Measurements from ENCODE around the gene ANKMY1. TPM values are rescaled to one million over a fixed set of nuclear protein-coding genes. Genes with fewer than 3 reads are reported as not detected.

ANKMY1 gene
- total RNA-seq, 1 donor from 2014 or later = 20.6 TPM

- TF ChIP-seq POLR2A (IDR thresholded peaks at IDR 0.05) = no peak
- no peak for TF ChIP-seq POLR2AphosphoS5 (IDR thresholded peaks at IDR 0.05; ENCODE audit: insufficient read depth in 1 of 2, low read depth in 1 of 2)
- TF ChIP-seq, protein P1, sequence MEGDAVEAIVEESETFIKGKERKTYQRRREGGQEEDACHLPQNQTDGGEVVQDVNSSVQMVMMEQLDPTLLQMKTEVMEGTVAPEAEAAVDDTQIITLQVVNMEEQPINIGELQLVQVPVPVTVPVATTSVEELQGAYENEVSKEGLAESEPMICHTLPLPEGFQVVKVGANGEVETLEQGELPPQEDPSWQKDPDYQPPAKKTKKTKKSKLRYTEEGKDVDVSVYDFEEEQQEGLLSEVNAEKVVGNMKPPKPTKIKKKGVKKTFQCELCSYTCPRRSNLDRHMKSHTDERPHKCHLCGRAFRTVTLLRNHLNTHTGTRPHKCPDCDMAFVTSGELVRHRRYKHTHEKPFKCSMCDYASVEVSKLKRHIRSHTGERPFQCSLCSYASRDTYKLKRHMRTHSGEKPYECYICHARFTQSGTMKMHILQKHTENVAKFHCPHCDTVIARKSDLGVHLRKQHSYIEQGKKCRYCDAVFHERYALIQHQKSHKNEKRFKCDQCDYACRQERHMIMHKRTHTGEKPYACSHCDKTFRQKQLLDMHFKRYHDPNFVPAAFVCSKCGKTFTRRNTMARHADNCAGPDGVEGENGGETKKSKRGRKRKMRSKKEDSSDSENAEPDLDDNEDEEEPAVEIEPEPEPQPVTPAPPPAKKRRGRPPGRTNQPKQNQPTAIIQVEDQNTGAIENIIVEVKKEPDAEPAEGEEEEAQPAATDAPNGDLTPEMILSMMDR (IDR thresholded peaks at IDR 0.05) = no peak
- Histone ChIP-seq H3K4me3 (no peak overlapping the region), H3K9me3 (no peaks in the 10 kb centered on the region), H3K4me1 (peaks cover 45% of the 10 kb centered on the region), H3K27ac (no peak overlapping the region), H3K27me3 (no peaks in the 10 kb centered on the region), H3K36me3 (no peaks in the 10 kb centered on the region)
- intact Hi-C loops (cut with DNase I) = no loop called here
- no peak for DNase-seq (ENCODE audit: extremely low spot score in 2 of 2)
Observed at GRCh38 chr2:240458044-240458899, 99.5 kb downstream of the ANKMY1 start.

GRCh38 chr2:240457223-240458043 lies 100.4 kb downstream of the ANKMY1 start:
- no peaks in the 10 kb centered on the region for H3K9me3 ChIP-seq
- H3K27ac ChIP-seq = peak overlapping the region; percentile 76
- no peak overlapping the region for H3K4me3 ChIP-seq
- intact Hi-C loops (cut with DNase I) = no loop called here
- DNase-seq (ENCODE audit: extremely low spot score in 2 of 2) = no peak
- TF ChIP-seq POLR2A (IDR thresholded peaks at IDR 0.05) (no peak), POLR2AphosphoS5 (IDR thresholded peaks at IDR 0.05; ENCODE audit: insufficient read depth in 1 of 2, low read depth in 1 of 2) (no peak)
- TF ChIP-seq, protein P1 (IDR thresholded peaks at IDR 0.05) = no peak
- no peaks in the 10 kb centered on the region for H3K36me3 ChIP-seq
- H3K4me1 ChIP-seq = peaks cover 45% of the 10 kb centered on the region
- no peaks in the 10 kb centered on the region for H3K27me3 ChIP-seq

DNA sequence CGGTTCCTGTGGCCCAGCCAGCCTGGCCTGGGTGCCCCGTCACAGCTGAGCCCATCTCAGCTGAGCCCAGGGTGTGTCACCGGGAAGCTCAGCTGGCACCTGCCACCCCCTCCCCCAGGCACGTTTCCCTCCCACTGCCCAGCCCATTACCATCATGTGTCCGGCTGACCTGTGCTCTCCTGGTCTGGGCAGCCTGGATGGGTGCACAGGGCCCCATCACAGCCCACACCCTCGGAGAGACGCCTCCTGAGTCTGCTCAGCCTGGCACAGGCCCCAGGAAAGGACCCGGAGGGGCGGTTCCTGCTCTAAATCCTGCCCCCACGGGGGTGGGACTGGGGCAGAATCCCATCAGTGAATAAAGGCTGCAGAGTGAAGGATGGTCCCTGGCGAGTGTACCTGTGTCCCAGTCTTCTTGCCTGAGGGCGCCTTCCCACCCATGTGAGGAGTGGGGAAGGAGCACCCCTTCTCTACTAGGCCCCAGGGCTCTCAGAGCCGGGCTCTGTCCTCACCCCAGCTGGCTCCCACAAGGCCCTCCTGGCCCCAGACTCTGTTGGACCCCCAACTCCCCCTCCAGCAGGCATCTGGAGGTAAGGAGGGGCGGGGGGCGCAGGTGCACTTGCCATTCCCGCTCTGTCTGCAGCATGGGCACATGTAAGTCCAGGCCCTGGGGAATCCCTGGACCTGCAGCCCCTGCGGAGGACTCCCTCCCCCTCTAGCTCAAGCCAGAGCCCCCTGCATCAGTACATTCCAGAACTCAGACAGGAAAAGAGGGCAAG lies 101.2 kb downstream of the ANKMY1 start:
- intact Hi-C loops (cut with DNase I) = no loop called here
- H3K9me3 ChIP-seq = no peaks in the 10 kb centered on the region
- no peak for TF ChIP-seq POLR2A (IDR thresholded peaks at IDR 0.05)
- TF ChIP-seq, protein P1 (IDR thresholded peaks at IDR 0.05) = no peak
- peak in 1 of 2 donors; percentile 14 for TF ChIP-seq POLR2AphosphoS5 (IDR thresholded peaks at IDR 0.05; ENCODE audit: insufficient read depth in 1 of 2, low read depth in 1 of 2)
- DNase-seq (ENCODE audit: extremely low spot score in 2 of 2) = no peak
- peak overlapping the region; percentile 76 for H3K27ac ChIP-seq
- peak overlapping the region in 1 of 2 donors; percentile 25 for H3K4me3 ChIP-seq
- no peaks in the 10 kb centered on the region for H3K36me3 ChIP-seq
- peaks cover 53% of the 10 kb centered on the region for H3K4me1 ChIP-seq
- H3K27me3 ChIP-seq = no peaks in the 10 kb centered on the region

DNA sequence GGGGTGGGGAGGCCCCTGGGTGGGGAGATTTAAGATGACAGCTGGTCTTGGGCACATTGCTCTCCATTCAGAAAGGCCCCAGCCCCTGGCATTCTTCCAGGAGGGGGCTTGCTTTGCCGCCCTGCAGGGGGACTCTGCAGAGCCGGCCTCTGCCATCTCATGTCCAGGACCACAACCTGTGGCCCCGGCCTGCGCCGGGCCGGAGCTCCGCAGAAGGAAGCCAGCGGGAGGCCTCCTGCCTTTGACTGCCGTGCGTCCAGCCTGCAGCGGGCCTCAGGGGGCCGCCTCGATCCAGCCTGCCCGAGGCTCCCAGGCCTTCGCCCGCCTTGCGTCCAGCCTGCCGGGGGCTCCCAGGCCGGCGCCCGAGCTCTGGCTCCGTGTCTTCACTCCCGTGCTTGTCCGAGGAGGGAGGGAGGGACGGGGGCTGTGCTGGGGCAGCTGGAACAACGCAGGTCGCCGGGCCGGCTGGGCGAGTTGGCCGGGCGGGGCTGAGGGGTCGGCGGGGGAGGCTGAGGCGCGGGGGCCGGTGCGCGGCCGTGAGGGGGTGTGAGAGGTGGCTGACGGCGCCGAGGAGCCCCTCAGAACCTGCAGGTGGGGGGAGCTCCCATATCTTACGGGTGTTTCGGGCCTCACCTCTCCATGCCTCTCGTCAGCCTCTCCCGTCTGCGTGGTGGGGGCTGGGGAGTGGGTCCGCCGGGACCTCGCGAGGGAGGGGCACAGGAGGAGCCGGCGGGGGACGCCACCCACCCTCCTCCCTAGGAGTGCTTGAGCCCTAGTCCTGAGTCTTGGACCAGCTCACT lies 101.9 kb downstream of the ANKMY1 start:
- H3K27me3 ChIP-seq = no peaks in the 10 kb centered on the region
- no peaks in the 10 kb centered on the region for H3K36me3 ChIP-seq
- H3K9me3 ChIP-seq = no peaks in the 10 kb centered on the region
- H3K4me1 ChIP-seq = peaks cover 61% of the 10 kb centered on the region
- TF ChIP-seq POLR2A (IDR thresholded peaks at IDR 0.05) (no peak), POLR2AphosphoS5 (IDR thresholded peaks at IDR 0.05; ENCODE audit: insufficient read depth in 1 of 2, low read depth in 1 of 2) (no peak)
- TF ChIP-seq, protein P1 (IDR thresholded peaks at IDR 0.05) = no peak
- H3K4me3 ChIP-seq = peak overlapping the region; percentile 25 to 34
- DNase-seq (ENCODE audit: extremely low spot score in 2 of 2) = no peak
- H3K27ac ChIP-seq = peak overlapping the region; percentile 76
- intact Hi-C loops (cut with DNase I) = no loop called here

All from vagina (tissue), 2 donors.